Calu3 (cell line): ENCODE data around the gene ATRX. TPM values are rescaled to one million over a fixed set of nuclear protein-coding genes. Genes with fewer than 3 reads are reported as not detected.

ENCODE experiments used
- BruUV-seq: library from RNA; stranded (reverse); fragments of 400-500 nt; replicated peaks from 2 replicates; lab custom pipeline; 2021; lab: Mats Ljungman, UMichigan
- CTCF ChIA-PET: fragments of 300-600 bp; sonication (Branson Sonifier 250); formaldehyde crosslinking; loops from one replicate; lab custom pipeline; 2022; ENCODE audit warnings: antibody characterized with exemption; lab: Charles Lee
- DNase-seq: peaks from one replicate; pipeline ENCODE4 v3.0.0; 2022
- H3K27ac Mint-ChIP-seq: one replicate; pipeline ENCODE4 v1.8.0; 2022; ENCODE audit warnings: mixed read lengths; ENCODE audit not compliant: unreplicated experiment
- H3K27me3 Mint-ChIP-seq: one replicate; pipeline ENCODE4 v1.8.0; 2022; ENCODE audit warnings: mixed read lengths; ENCODE audit not compliant: unreplicated experiment
- H3K36me3 Mint-ChIP-seq: one replicate; pipeline ENCODE4 v1.8.0; 2022; ENCODE audit warnings: mild to moderate bottlenecking, moderate library complexity, mixed read lengths; ENCODE audit not compliant: insufficient read depth, unreplicated experiment
- H3K4me1 Mint-ChIP-seq: one replicate; pipeline ENCODE4 v1.8.0; 2022; ENCODE audit warnings: mild to moderate bottlenecking, low read depth, mixed read lengths; ENCODE audit not compliant: unreplicated experiment
- H3K4me3 Mint-ChIP-seq: one replicate; pipeline ENCODE4 v1.8.0; 2022; ENCODE audit warnings: mild to moderate bottlenecking, low read depth, moderate library complexity, mixed read lengths; ENCODE audit not compliant: unreplicated experiment
- H3K9me3 Mint-ChIP-seq: one replicate; pipeline ENCODE4 v1.8.0; 2022; ENCODE audit warnings: low read depth, mixed read lengths; ENCODE audit not compliant: unreplicated experiment
- CTCF ChIP-seq: fragments of 200-600 bp; IDR thresholded peaks from one replicate; pipeline ENCODE4 v1.8.0; 2022; ENCODE audit warnings: antibody characterized with exemption; ENCODE audit not compliant: unreplicated experiment
- intact Hi-C: fragments of 100-400 bp; cut with micrococcal nuclease; formaldehyde crosslinking; loops from one replicate; pipeline ENCODE4 v1.10.0; 2022; ENCODE audit not compliant: unreplicated experiment
- total RNA-seq: library from RNA; stranded (reverse); gene quantifications from 2 replicates; pipeline ENCODE4 v1.2.3, GENCODE V29; 2022

ATRX gene
- total RNA-seq, 1 experiment from 2014 or later = 116 TPM

- intact Hi-C loops = no loop called here
- no peaks in the 10 kb centered on the region for H3K9me3 Mint-ChIP-seq
- no peak overlapping the region for H3K4me3 Mint-ChIP-seq
- CTCF ChIA-PET = no interaction called here
- BruUV-seq = no TSS peak
- TF ChIP-seq CTCF = no peak
- DNase-seq = no peak
- no peak overlapping the region for H3K27ac Mint-ChIP-seq
- no peaks in the 10 kb centered on the region for H3K36me3 Mint-ChIP-seq
- peaks cover 5% of the 10 kb centered on the region for H3K4me1 Mint-ChIP-seq
- H3K27me3 Mint-ChIP-seq = no peaks in the 10 kb centered on the region
These were observed 330.6 kb downstream of the ATRX start for GRCh38 chrX:77455437-77455836.

Other genes starting within 250 kb of the ATRX start
- 147 and 158 TPM in 2 replicates for gene MAGT1, start 109.2 kb upstream of the ATRX start, total RNA-seq
- gene COX7B, start 113.3 kb upstream of the ATRX start, total RNA-seq = 309 and 326 TPM in 2 replicates
- 14.8 and 15.2 TPM in 2 replicates for gene ATP7A, start 124.5 kb upstream of the ATRX start, total RNA-seq
- not detected in 2 replicates for gene PGAM4, start 183.4 kb upstream of the ATRX start, total RNA-seq